ENCODE measurements around the gene ERBB4.

The ERBB4 gene

GRCh38 chr2:212427638-212428037 is 111.0 kb downstream of the ERBB4 start:
- no peak for DNase-seq

GRCh38 chr2:212426637-212427412 is 111.8 kb downstream of the ERBB4 start:
- no peak for DNase-seq

- DNase-seq, result no peak
These were observed 114.5 kb downstream of the ERBB4 start for GRCh38 chr2:212424082-212424481.

GRCh38 chr2:212423089-212423488 is 115.5 kb downstream of the ERBB4 start:
- no peak for DNase-seq

- no peak for DNase-seq
These were observed 116.9 kb downstream of the ERBB4 start for GRCh38 chr2:212421556-212422334.

- DNase-seq, result no peak
These were observed 122.5 kb downstream of the ERBB4 start for GRCh38 chr2:212416086-212416485.

GRCh38 chr2:212414767-212415211 is 123.8 kb downstream of the ERBB4 start:
- DNase-seq, result no peak

GRCh38 chr2:212409560-212409959 is 129.0 kb downstream of the ERBB4 start:
- DNase-seq, result no peak

- no peak for DNase-seq
These were observed 130.1 kb downstream of the ERBB4 start for GRCh38 chr2:212408524-212408923.

GRCh38 chr2:212406716-212407115 is 131.9 kb downstream of the ERBB4 start:
- no peak for DNase-seq

GRCh38 chr2:212402316-212402715 is 136.3 kb downstream of the ERBB4 start:
- no peak for DNase-seq

GRCh38 chr2:212398316-212398715 is 140.3 kb downstream of the ERBB4 start:
- DNase-seq, result no peak

GRCh38 chr2:212392544-212392943 is 146.1 kb downstream of the ERBB4 start:
- no peak for DNase-seq

- DNase-seq, result no peak
These were observed 146.6 kb downstream of the ERBB4 start for GRCh38 chr2:212392043-212392442.

GRCh38 chr2:212387146-212387545 is 151.5 kb downstream of the ERBB4 start:
- DNase-seq, result no peak

GRCh38 chr2:212385241-212385640 is 153.4 kb downstream of the ERBB4 start:
- DNase-seq, result no peak

- no peak for DNase-seq
These were observed 154.6 kb downstream of the ERBB4 start for GRCh38 chr2:212384027-212384426.

- DNase-seq, result no peak
These were observed 157.0 kb downstream of the ERBB4 start for GRCh38 chr2:212381428-212382102.

- no peak for DNase-seq
These were observed 159.5 kb downstream of the ERBB4 start for GRCh38 chr2:212379103-212379502.

- no peak for DNase-seq
These were observed 171.2 kb downstream of the ERBB4 start for GRCh38 chr2:212367431-212367830.

- DNase-seq, result no peak
These were observed 174.3 kb downstream of the ERBB4 start for GRCh38 chr2:212364112-212364985.

- DNase-seq, result no peak
These were observed 177.3 kb downstream of the ERBB4 start for GRCh38 chr2:212361174-212361756.
